GM21515 (cell line): ENCODE data around the gene PI16.
"Not testable (repeated sequence)": the region's sequence is repeated elsewhere in the genome, so short reads cannot be mapped to it uniquely, and the experiment has no call there.

ENCODE experiments used
- ATAC-seq: cut with Tn5 transposase; IDR thresholded peaks from one replicate; pipeline ENCODE4 v1.9.1; 2021; ENCODE audit not compliant: unreplicated experiment

The PI16 gene

DNA sequence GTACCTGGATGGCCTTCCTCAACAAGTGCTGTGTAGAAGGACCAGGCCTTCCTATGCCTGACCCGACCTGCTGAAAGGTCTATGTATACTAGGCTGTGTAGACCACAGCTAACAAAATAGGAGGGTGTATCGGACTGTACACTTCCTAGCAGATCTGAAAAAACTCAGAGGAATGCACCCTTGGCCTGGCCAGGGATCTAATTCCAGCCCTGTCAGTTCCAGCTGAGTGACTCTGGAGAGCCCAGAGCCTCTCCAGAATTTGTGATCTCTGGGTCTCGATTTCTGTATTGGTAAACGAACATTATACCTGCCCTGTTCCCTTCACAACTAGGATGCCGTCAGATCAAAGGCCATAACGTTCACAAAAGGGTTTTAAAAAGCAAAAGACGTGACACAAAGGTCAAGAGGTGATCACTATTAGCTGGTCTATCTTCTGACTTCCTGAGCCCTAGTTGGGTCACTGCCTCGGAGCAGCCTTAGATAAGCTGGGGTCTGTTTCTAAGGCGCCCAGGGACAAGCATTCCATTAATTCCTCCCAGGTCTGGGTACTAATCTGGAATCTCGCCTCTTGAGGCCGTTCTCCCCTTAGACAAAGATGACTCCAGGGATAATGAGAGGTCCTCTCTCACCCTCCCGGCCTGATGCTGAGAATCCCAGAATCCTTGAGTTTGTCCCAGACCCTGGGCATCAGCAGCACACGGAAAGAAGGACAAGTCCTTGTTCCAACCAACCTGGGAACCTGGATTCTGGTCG, 17.6 kb downstream of the PI16 start:
- ATAC-seq: no peak

DNA sequence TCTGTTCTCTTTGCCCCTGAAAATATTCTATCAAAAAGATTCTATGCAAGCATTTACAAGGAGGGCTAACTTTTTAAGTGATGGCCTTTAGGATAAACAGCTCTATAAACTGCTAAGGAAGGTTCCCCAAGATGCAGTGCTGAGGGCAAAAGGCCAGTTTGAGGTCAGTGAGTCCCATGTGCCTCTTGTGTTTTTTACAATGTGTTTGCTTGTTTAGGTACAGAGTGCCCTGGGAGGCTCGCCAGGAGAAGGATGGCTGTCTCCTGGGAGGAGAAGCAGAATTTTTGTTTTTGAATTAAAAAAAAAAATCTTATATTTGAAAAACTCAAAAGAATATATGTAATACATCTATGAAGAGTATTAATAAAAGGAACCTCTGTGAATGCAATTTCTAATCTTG, 18.7 kb downstream of the PI16 start:
- ATAC-seq: no peak

DNA sequence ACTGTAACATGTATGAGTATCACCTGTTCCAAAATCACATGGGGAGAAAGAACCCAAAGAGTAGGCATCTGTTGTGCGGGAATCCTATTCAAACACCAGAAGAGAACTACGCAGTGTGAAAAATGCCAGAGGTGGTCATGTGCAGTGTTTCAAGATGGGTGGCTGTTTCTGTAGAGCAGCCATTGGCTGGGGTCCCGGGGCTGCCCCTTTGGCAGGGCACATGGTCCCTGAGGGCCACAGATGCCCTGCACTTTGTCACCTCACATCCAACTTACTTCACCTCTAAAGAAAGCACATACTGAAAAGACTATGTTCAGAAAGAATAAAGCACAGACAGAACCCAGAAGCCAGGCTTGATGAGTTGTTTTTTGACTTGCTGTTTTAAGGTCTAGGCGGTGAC, 19.1 kb downstream of the PI16 start:
- ATAC-seq: no peak

- ATAC-seq: no peak
Observed at GRCh38 chr6:36975231-36976006, 20.9 kb downstream of the PI16 start.

GRCh38 chr6:36976007-36976264, 21.4 kb downstream of the PI16 start:
- ATAC-seq: no peak

DNA sequence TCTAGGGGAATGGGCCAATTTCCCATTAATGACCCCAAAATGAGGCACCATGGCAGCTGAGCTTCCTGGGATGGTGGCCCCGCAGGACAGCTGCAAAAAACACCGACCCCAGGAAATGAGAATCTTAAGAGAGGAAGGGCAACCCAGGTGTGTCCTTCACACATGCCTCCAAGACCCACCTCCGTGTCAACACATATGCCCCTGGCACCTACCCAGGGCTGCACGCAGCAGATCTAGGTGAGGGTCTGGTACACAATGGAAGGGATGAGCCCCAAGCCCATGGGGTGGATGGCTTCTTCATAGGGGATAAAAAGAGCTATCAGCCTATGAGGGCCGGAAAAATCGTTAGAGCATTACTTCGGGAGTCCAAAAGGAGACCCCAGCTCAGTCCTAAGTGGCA, 22.0 kb downstream of the PI16 start:
- no peak for ATAC-seq

- no peak for ATAC-seq
Observed at GRCh38 chr6:36976931-36977330, 22.4 kb downstream of the PI16 start.

DNA sequence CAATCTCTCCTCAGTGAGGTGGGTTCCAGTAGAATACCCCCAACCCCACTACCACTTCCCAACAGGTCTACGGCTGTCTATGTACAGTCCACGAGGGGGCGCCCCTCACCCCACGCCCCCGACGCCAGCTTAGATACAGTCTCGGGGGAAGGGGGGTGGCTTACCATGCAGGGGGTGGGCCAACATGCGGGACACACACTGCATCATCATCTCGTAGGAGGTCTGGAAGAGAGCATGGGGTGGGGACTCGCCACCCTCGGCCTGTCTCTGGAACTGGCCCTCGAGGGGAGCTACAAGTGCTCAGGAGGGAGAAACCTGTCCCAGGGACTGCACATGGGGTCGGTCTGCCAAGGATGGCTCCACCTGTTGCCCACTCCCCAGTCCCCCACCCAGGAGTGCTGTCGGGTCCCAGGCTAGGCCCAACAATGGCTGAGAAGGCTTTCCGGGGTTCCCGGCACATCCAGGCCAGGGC, 23.0 kb downstream of the PI16 start:
- ATAC-seq: no peak

DNA sequence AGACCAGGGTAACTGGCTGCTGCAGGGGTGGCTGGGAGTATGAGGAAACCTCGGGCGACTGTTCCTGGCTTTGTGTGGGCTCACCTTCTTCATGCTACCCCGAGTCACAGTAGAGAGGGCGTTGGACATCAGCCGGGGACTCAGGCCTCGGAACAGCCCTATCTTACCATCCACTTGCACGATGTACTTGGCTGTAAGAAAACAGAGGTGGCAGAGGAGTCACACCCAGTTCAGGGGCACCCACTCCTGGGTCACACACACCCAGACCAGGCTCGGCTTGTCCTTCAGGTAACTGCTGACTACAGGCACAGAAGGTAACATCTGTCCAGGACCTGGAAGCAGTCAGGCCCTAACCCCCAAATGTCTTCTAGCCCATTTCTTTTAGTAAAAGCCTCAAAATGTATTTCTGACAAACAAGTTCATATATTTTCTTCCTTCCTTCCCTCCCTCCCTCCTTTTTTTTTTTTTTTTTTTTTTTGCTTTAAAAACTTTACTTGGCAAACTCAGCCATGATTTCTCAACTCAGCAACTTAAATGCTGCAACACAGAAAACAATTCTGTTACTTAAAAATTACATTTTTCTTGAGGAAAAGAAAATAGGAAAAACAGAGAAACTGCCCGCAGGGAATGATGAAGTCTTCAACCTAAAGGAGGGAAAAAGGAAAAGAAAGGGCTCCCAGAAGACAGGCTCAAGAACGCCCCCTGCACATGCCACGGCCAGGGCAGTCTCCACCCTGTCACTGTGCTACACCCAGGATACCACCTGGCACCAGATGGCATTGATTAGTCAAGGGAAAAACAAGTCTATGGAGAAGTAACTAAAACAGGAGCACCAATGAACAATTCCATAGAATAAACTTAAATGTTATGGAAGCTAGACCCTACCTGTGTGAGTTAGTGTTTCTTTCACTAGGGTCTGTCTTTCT, 24.1 kb downstream of the PI16 start:
- no peak for ATAC-seq

DNA sequence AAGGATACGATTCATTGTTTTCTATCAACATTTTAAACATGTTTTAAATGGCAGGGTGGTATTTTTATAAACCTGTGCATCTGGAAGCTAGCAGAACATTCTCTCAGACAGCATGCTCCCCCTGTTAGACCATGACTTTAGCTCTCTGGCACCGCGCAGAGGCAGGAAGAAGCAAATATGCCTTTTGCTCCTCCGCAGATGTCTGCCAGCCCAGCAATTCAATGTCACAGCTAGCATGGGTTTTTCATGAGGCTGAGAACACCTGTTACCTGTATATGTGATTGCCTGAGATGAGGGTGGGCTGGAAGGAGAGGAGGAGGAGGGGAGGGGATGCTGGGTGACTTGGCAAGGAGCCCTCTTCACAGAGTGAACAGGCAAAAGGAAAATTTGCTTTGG, 24.8 kb downstream of the PI16 start:
- ATAC-seq: no peak

GRCh38 chr6:36980129-36980528, 25.6 kb downstream of the PI16 start:
- ATAC-seq: no peak

DNA sequence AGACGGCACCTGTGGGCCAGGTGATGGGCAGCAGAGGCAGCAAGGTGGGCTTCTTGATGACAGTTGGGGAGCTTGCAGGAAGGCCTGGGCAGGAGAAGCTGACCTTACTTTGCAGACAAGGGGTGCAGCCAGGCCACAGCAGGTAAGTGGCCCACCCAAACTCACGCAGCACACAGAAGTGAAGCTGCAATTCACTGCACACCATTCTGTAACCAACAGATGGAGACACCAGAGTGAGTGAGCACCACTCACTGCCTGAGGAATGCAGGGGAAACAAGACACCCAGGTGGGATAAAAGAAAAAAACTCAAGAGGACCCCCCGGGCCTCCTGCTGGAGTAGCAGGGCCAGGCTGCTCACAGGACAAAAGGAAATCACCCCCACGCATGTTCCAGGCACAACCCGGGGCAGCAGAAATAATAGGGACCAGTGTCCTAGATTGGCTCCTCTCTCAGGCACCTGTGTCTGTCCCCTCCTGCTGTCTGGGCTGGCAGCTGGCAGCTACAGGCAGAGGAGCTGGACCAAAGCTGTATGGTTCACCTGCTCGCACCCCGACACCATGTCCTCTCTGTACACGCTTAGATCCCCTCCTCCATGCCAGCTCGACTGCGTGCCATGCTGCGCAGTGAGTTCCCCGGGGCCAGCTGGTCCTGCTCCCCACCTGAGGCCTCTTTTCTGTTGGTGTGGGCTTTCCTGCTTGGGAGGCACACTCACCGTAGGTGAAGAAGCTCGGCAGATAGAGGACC, 26.5 kb downstream of the PI16 start:
- no peak for ATAC-seq

DNA sequence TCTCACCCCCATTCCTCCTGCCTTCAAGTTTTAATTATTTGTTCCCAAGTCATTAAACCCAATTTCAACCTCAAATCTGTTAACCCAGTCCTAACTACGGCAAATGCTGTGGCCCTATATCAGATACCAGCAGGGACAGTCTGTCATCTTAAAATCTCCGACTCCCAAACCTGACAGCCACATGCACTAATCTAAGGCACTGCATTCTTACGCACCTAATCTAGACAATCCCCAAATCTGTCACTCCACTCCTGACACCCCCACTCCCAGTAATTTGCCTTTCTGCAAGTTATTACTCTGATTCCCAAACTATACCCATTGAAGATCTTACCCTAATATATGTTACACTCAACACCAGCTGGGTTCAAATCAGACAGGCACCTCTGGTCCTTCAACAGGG, 29.0 kb downstream of the PI16 start:
- no peak for ATAC-seq

DNA sequence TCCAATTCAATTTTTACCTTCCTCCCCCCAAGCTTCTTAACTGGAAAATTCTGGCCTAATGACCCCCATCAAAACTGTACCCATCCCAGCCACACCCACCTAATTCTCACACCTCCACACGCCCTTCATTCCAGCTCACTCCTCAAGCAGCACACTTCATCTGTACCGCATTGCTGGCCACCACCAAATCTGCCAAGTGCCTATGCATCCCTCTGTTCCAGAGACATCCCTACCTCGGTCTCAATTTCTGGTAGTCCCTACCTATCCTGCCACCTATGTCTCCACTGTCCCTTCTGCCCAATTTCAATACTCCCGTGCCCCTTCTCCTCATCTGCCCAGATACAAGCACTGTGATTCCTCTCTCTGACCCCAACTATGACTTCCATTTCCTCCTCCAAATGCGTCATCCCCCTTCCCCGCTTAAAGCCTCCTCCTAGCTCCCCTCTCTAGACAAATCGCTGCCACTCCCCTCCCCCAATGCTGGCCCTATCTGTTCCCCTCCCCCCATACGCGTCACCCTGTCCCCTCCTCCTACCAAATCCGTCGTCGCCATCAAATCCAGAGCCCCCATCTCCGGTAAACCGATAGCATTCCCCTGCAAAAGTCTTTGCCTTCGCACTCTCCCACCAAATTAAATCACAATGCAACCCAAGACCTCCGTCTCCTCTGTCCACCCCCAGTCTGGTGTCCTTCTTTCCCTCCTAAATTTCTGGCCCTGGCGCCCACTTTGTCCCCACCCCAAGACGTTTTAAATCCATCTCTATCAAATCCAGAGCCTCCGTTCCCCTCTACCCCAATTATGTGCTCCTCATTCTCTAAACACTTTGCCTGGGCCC, 30.3 kb downstream of the PI16 start:
- ATAC-seq: no peak

DNA sequence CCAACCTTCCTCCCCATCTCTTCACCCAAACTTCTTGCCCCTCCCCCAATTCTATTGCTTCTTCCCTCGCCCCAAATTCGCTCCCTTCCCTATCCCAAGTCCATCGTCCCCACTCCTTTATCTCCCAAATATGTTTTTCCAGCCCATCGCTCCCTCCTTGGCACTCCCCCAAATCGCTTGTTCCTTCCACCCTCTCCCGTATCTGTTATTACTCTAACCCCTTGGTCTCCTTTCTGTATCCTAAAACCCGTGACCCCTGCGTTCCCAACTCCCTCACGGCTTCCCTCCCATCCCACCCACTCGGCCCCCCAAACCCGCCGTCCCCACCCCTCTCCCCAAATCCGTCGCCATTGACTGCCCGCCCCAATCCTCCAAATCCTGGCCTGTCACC, 30.9 kb downstream of the PI16 start:
- no peak for ATAC-seq

DNA sequence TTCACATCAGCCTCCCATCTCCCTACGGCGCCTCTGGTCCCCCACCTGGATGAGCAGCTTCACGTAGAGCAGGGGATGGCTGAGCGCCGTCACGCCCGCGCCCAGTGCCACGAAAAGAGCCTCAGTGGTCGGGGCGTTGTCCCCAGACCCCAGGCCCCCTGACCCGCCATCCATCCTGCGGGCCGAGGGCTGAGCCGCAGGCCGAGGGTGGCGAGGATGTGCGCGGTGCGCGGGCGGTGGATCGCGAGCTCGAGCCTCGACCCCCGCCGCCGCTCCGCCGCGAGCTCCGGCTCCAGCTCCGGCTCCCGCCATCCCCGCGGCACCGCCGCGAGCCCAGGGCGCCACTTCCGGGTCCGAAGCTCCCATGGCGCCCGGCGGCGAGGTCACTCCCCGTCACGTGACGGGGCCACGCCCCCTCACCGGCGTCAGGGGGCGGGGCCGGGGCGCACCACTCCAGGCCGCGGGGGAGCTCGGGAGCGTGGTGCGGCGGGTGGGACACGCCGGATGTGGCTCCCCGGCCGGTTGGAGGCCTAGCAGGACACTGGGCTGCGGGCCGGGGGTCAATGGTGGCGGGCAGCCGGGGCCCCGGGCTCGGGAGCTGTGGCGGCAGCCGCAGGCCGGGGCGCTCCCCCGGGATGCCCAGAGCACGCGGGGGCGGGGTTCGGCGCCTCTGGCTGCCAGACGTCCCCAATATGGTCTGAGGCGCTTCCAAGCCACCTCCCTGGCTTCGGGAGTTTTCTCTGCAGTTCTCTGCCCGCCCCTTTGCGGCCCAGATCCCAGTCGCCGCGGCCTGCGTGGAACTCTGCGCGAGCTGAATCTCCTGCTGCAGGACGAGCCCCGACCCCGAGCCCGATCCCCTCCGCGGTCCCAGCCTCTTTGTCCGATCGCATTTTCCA, 31.5 kb downstream of the PI16 start, which contains the start of gene MTCH1:
Gene MTCH1, minus strand, starts transcription at position 389 of the 896 bp plus-strand sequence. Its CDS starts 23 bp downstream, at position 366.
- peak; percentile 75 for ATAC-seq

DNA sequence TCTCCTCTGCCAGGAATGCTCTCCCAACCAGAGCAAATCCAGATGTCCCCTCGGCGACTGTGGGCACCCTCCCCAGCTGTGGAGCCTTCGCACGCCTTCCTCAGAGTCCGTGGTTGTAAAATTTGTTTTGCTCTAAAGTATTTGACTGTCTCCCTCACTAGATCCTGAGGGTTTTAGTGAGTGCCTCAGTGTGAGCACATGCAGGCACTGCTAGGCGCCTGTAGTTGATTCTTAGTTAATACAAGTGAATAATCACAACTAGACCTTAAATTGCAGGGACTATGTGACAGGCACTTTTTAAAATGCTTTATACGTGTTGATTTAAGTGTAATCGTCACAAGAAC, 32.1 kb downstream of the PI16 start:
- no peak for ATAC-seq

- ATAC-seq: no peak
Observed at GRCh38 chr6:36989264-36989663, 34.7 kb downstream of the PI16 start.

- not testable (repeated sequence) for ATAC-seq
Observed at GRCh38 chr6:36990401-36990800, 35.9 kb downstream of the PI16 start.
